ENCODE results near the gene ECM2.

- no peak for TF ChIP-seq CTCF (IDR thresholded peaks at IDR 0.05; ENCODE audit: borderline replicate concordance, extremely low read depth, low read length, poor library complexity, severe bottlenecking)
- TF ChIP-seq EZH2 (IDR thresholded peaks at IDR 0.05; ENCODE audit: borderline replicate concordance, low read depth, low read length, severe bottlenecking), result no peak
Observed at GRCh38 chr9:92482329-92482728, 53.5 kb downstream of the ECM2 start, which contains the start of gene ASPN.
